ENCODE data around the gene AQP12A. TPM values are rescaled to one million over a fixed set of nuclear protein-coding genes. Genes with fewer than 3 reads are reported as not detected.

The AQP12A gene
- total and polyA plus RNA-seq, 2 experiments from 2014 or later: not detected

- TF ChIP-seq ZNF331 (CRISPR knock-in tag; IDR thresholded peaks at IDR 0.05; ENCODE audit: low read depth): no peak
- TF ChIP-seq CREB1 (CRISPR knock-in tag; IDR thresholded peaks at IDR 0.05; ENCODE audit: low read depth): no peak
- TF ChIP-seq NANOG (IDR thresholded peaks at IDR 0.05; ENCODE audit: borderline replicate concordance): no peak
- no peak for TF ChIP-seq ZNF114 (CRISPR knock-in tag; IDR thresholded peaks at IDR 0.05)
These were observed 47.5 kb upstream of the AQP12A start (continued) for GRCh38 chr2:240644171-240644651.

- no peaks in the 10 kb centered on the region for H3K9me3 Mint-ChIP-seq
- TF ChIP-seq CTCF (conservative IDR thresholded peaks at IDR 0.05; ENCODE audit: low read depth in 2 of 2) (peak in 1 of 2 experiments; percentile 28; a peak in 2 of 4 replicates), ZNF114 (CRISPR knock-in tag; IDR thresholded peaks at IDR 0.05) (no peak), POLR2AphosphoS5 (IDR thresholded peaks at IDR 0.05; ENCODE audit: low read depth) (no peak), STAT1 (IDR thresholded peaks at IDR 0.05; ENCODE audit: unreplicated experiment) (no peak), JUNB (IDR thresholded peaks at IDR 0.05; ENCODE audit: unreplicated experiment) (no peak), CREB1 (CRISPR knock-in tag; IDR thresholded peaks at IDR 0.05; ENCODE audit: low read depth) (no peak)
- TF ChIP-seq, protein P1, sequence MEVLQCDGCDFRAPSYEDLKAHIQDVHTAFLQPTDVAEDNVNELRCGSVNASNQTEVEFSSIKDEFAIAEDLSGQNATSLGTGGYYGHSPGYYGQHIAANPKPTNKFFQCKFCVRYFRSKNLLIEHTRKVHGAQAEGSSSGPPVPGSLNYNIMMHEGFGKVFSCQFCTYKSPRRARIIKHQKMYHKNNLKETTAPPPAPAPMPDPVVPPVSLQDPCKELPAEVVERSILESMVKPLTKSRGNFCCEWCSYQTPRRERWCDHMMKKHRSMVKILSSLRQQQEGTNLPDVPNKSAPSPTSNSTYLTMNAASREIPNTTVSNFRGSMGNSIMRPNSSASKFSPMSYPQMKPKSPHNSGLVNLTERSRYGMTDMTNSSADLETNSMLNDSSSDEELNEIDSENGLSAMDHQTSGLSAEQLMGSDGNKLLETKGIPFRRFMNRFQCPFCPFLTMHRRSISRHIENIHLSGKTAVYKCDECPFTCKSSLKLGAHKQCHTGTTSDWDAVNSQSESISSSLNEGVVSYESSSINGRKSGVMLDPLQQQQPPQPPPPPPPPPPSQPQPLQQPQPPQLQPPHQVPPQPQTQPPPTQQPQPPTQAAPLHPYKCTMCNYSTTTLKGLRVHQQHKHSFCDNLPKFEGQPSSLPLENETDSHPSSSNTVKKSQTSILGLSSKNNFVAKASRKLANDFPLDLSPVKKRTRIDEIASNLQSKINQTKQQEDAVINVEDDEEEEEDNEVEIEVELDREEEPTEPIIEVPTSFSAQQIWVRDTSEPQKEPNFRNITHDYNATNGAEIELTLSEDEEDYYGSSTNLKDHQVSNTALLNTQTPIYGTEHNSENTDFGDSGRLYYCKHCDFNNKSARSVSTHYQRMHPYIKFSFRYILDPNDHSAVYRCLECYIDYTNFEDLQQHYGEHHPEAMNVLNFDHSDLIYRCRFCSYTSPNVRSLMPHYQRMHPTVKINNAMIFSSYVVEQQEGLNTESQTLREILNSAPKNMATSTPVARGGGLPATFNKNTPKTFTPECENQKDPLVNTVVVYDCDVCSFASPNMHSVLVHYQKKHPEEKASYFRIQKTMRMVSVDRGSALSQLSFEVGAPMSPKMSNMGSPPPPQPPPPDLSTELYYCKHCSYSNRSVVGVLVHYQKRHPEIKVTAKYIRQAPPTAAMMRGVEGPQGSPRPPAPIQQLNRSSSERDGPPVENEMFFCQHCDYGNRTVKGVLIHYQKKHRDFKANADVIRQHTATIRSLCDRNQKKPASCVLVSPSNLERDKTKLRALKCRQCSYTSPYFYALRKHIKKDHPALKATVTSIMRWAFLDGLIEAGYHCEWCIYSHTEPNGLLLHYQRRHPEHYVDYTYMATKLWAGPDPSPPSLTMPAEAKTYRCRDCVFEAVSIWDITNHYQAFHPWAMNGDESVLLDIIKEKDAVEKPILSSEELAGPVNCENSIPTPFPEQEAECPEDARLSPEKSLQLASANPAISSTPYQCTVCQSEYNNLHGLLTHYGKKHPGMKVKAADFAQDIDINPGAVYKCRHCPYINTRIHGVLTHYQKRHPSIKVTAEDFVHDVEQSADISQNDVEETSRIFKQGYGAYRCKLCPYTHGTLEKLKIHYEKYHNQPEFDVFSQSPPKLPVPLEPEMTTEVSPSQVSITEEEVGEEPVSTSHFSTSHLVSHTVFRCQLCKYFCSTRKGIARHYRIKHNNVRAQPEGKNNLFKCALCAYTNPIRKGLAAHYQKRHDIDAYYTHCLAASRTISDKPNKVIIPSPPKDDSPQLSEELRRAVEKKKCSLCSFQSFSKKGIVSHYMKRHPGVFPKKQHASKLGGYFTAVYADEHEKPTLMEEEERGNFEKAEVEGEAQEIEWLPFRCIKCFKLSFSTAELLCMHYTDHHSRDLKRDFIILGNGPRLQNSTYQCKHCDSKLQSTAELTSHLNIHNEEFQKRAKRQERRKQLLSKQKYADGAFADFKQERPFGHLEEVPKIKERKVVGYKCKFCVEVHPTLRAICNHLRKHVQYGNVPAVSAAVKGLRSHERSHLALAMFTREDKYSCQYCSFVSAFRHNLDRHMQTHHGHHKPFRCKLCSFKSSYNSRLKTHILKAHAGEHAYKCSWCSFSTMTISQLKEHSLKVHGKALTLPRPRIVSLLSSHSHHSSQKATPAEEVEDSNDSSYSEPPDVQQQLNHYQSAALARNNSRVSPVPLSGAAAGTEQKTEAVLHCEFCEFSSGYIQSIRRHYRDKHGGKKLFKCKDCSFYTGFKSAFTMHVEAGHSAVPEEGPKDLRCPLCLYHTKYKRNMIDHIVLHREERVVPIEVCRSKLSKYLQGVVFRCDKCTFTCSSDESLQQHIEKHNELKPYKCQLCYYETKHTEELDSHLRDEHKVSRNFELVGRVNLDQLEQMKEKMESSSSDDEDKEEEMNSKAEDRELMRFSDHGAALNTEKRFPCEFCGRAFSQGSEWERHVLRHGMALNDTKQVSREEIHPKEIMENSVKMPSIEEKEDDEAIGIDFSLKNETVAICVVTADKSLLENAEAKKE (CRISPR knock-in tag; IDR thresholded peaks at IDR 0.05): no peak
- Histone ChIP-seq H2AFZ (no peak overlapping the region), H3K9me2 (ENCODE audit: insufficient read depth) (no peaks in the 10 kb centered on the region), H3K27ac (ENCODE audit: low read depth) (no peak overlapping the region), H3K4me1 (ENCODE audit: insufficient read depth) (no peaks in the 10 kb centered on the region), H3K27me3 (ENCODE audit: insufficient read depth) (no peaks in the 10 kb centered on the region), H3K4me2 (no peak overlapping the region), H3K36me3 (ENCODE audit: insufficient read depth) (no peaks in the 10 kb centered on the region), H4K20me1 (replicated peaks; ENCODE audit: insufficient read depth) (no peaks in the 10 kb centered on the region), H3K79me2 (replicated peaks; ENCODE audit: insufficient read depth) (no peaks in the 10 kb centered on the region), H3F3A (replicated peaks; ENCODE audit: low read depth) (no peaks in the 10 kb centered on the region), H3K4me3 (no peak overlapping the region)
- peaks cover 10% of the 10 kb centered on the region for H3K27me3 Mint-ChIP-seq (ENCODE audit: insufficient read depth, low read depth, poor library complexity)
- no peak overlapping the region for H3K4me3 Mint-ChIP-seq
- DNase-seq (ENCODE audit: low spot score): no peak
- H3K36me3 Mint-ChIP-seq (ENCODE audit: low read depth): no peaks in the 10 kb centered on the region
- H3K27ac Mint-ChIP-seq: no peak overlapping the region
- peaks cover 10% of the 10 kb centered on the region for H3K4me1 Mint-ChIP-seq
- ATAC-seq: no peak
These were observed 46.8 kb upstream of the AQP12A start for GRCh38 chr2:240644859-240645301.
